GM04503 (cell line): ENCODE measurements around the gene SOX21.

Experiments used
- DNase-seq: peaks from one replicate; pipeline ENCODE4 v3.0.0-alpha.2; 2012; ENCODE audit warnings: low read depth

The SOX21 gene

GRCh38 chr13:94679614-94680013, 32.7 kb downstream of the SOX21 start:
- DNase-seq = no peak

GRCh38 chr13:94678845-94679244, 33.5 kb downstream of the SOX21 start:
- DNase-seq = no peak

- no peak for DNase-seq
Observed at GRCh38 chr13:94677799-94678198, 34.5 kb downstream of the SOX21 start.

GRCh38 chr13:94674609-94675348, 37.6 kb downstream of the SOX21 start:
- DNase-seq = no peak

- no peak for DNase-seq
Observed at GRCh38 chr13:94673851-94674250, 38.5 kb downstream of the SOX21 start.

- DNase-seq = no peak
Observed at GRCh38 chr13:94672400-94672799, 39.9 kb downstream of the SOX21 start.

GRCh38 chr13:94667190-94667589, 45.2 kb downstream of the SOX21 start:
- DNase-seq = no peak

- DNase-seq = no peak
Observed at GRCh38 chr13:94666065-94666464, 46.3 kb downstream of the SOX21 start.

- DNase-seq = no peak
Observed at GRCh38 chr13:94664889-94665288, 47.5 kb downstream of the SOX21 start.

GRCh38 chr13:94662274-94662945, 49.9 kb downstream of the SOX21 start:
- no peak for DNase-seq

GRCh38 chr13:94661406-94661805, 50.9 kb downstream of the SOX21 start:
- DNase-seq = no peak

GRCh38 chr13:94660695-94661326, 51.5 kb downstream of the SOX21 start:
- DNase-seq = no peak
